ENCODE results near the gene ABHD8.

The ABHD8 gene

GRCh38 chr19:17260842-17261325 lies 42.3 kb downstream of the ABHD8 start:
- Histone ChIP-seq H2AFZ (ENCODE audit: low read length) (peak overlapping the region; percentile 32; the same call in 1 of the 2 replicates), H3K27ac (ENCODE audit: low read length) (no peak overlapping the region), H3K9ac (ENCODE audit: low read length) (peak overlapping the region; percentile 15; the same call in 1 of the 2 replicates), H3K4me1 (ENCODE audit: low read length) (peaks cover under 1% of the 10 kb centered on the region; the same call in 1 of the 2 replicates), H4K20me1 (ENCODE audit: insufficient read depth, low read length) (no peaks in the 10 kb centered on the region), H3K9me2 (replicated peaks; ENCODE audit: insufficient read depth, low read length) (no peaks in the 10 kb centered on the region), H3K79me2 (ENCODE audit: low read length) (no peaks in the 10 kb centered on the region), H3K36me3 (replicated peaks; ENCODE audit: insufficient read depth, low read length) (no peaks in the 10 kb centered on the region), H3K4me2 (ENCODE audit: low read depth, low read length) (peak overlapping the region; percentile 12; the same call in 1 of the 2 replicates), H3F3A (ENCODE audit: insufficient read depth, low read length) (no peaks in the 10 kb centered on the region), H3K27me3 (replicated peaks; ENCODE audit: insufficient read depth, low read length) (peaks cover 9% of the 10 kb centered on the region), H3K9me3 (replicated peaks; ENCODE audit: insufficient read depth, low read length) (no peaks in the 10 kb centered on the region), H3K4me3 (ENCODE audit: low read length) (no peak overlapping the region)
- peak; percentile 89 for DNase-seq
- no peak for TF ChIP-seq EZH2 (optimal IDR thresholded peaks at IDR 0.05; ENCODE audit: low read depth, low read length)
- TF ChIP-seq CTCF (IDR thresholded peaks at IDR 0.05; ENCODE audit: low read length): peak; percentile 97

- Histone ChIP-seq H4K20me1 (ENCODE audit: insufficient read depth, low read length) (no peaks in the 10 kb centered on the region), H3K36me3 (replicated peaks; ENCODE audit: insufficient read depth, low read length) (no peaks in the 10 kb centered on the region), H3F3A (ENCODE audit: insufficient read depth, low read length) (no peaks in the 10 kb centered on the region), H3K4me2 (ENCODE audit: low read depth, low read length) (no peak overlapping the region), H3K9ac (ENCODE audit: low read length) (no peak overlapping the region), H3K4me3 (ENCODE audit: low read length) (no peak overlapping the region), H2AFZ (ENCODE audit: low read length) (no peak overlapping the region), H3K9me3 (replicated peaks; ENCODE audit: insufficient read depth, low read length) (no peaks in the 10 kb centered on the region), H3K27me3 (replicated peaks; ENCODE audit: insufficient read depth, low read length) (peaks cover 19% of the 10 kb centered on the region), H3K27ac (ENCODE audit: low read length) (no peak overlapping the region), H3K79me2 (ENCODE audit: low read length) (no peaks in the 10 kb centered on the region), H3K9me2 (replicated peaks; ENCODE audit: insufficient read depth, low read length) (no peaks in the 10 kb centered on the region), H3K4me1 (ENCODE audit: low read length) (no peaks in the 10 kb centered on the region)
- DNase-seq: no peak
- no peak for TF ChIP-seq EZH2 (optimal IDR thresholded peaks at IDR 0.05; ENCODE audit: low read depth, low read length)
- no peak for TF ChIP-seq EZH2phosphoT487 (IDR thresholded peaks at IDR 0.05; ENCODE audit: low read length)
- TF ChIP-seq CTCF (IDR thresholded peaks at IDR 0.05; ENCODE audit: low read length): no peak
Measured at GRCh38 chr19:17259934-17260333, 43.3 kb downstream of the ABHD8 start.

GRCh38 chr19:17259118-17259780 lies 44.0 kb downstream of the ABHD8 start:
- Histone ChIP-seq H3K9ac (ENCODE audit: low read length) (no peak overlapping the region), H3K4me1 (ENCODE audit: low read length) (no peaks in the 10 kb centered on the region), H3K27me3 (replicated peaks; ENCODE audit: insufficient read depth, low read length) (peaks cover 25% of the 10 kb centered on the region), H3K4me3 (ENCODE audit: low read length) (no peak overlapping the region), H3F3A (ENCODE audit: insufficient read depth, low read length) (no peaks in the 10 kb centered on the region), H2AFZ (ENCODE audit: low read length) (no peak overlapping the region), H3K79me2 (ENCODE audit: low read length) (no peaks in the 10 kb centered on the region), H3K9me3 (replicated peaks; ENCODE audit: insufficient read depth, low read length) (no peaks in the 10 kb centered on the region), H3K4me2 (ENCODE audit: low read depth, low read length) (no peak overlapping the region), H3K27ac (ENCODE audit: low read length) (no peak overlapping the region), H3K9me2 (replicated peaks; ENCODE audit: insufficient read depth, low read length) (no peaks in the 10 kb centered on the region), H3K36me3 (replicated peaks; ENCODE audit: insufficient read depth, low read length) (no peaks in the 10 kb centered on the region), H4K20me1 (ENCODE audit: insufficient read depth, low read length) (no peaks in the 10 kb centered on the region)
- TF ChIP-seq EZH2 (optimal IDR thresholded peaks at IDR 0.05; ENCODE audit: low read depth, low read length): no peak
- TF ChIP-seq EZH2phosphoT487 (IDR thresholded peaks at IDR 0.05; ENCODE audit: low read length): no peak
- TF ChIP-seq CTCF (IDR thresholded peaks at IDR 0.05; ENCODE audit: low read length): no peak
- DNase-seq: no peak
